ENCODE results near the gene CPLANE2.
"Not testable (repeated sequence)": the region's sequence is repeated elsewhere in the genome, so short reads cannot be mapped to it uniquely, and the experiment has no call there.

CPLANE2 gene

GRCh38 chr1:16229976-16230740, 6.8 kb downstream of the CPLANE2 start:
- no peak for DNase-seq (ENCODE audit: low read depth in 3 of 3)

- no peak for DNase-seq (ENCODE audit: low read depth in 3 of 3)
Measured at GRCh38 chr1:16226490-16227179, 10.3 kb downstream of the CPLANE2 start.

GRCh38 chr1:16226129-16226489, 10.9 kb downstream of the CPLANE2 start:
- no peak for DNase-seq (ENCODE audit: low read depth in 3 of 3)

GRCh38 chr1:16224472-16224871, 12.5 kb downstream of the CPLANE2 start:
- no peak for DNase-seq (ENCODE audit: low read depth in 3 of 3)

- not testable (repeated sequence) for DNase-seq (ENCODE audit: low read depth in 3 of 3)
Measured at GRCh38 chr1:16222716-16223115, 14.3 kb downstream of the CPLANE2 start.

GRCh38 chr1:16221499-16221898, 15.5 kb downstream of the CPLANE2 start:
- DNase-seq (ENCODE audit: low read depth in 3 of 3) = no peak

- no peak for DNase-seq (ENCODE audit: low read depth in 3 of 3)
Measured at GRCh38 chr1:16219968-16220500, 16.9 kb downstream of the CPLANE2 start.

GRCh38 chr1:16218674-16219071, 18.3 kb downstream of the CPLANE2 start:
- DNase-seq (ENCODE audit: low read depth in 3 of 3) = no peak

- DNase-seq (ENCODE audit: low read depth in 3 of 3) = no peak
Measured at GRCh38 chr1:16218014-16218673, 18.8 kb downstream of the CPLANE2 start.

- peak; percentile 85 to 90 (median 90) for DNase-seq (ENCODE audit: low read depth in 3 of 3)
Measured at GRCh38 chr1:16217061-16217785, 19.8 kb downstream of the CPLANE2 start.

GRCh38 chr1:16215882-16216753, 20.9 kb downstream of the CPLANE2 start:
- DNase-seq (ENCODE audit: low read depth in 3 of 3) = no peak

GRCh38 chr1:16215240-16215639, 21.7 kb downstream of the CPLANE2 start:
- not testable (repeated sequence) for DNase-seq (ENCODE audit: low read depth in 3 of 3)

GRCh38 chr1:16213544-16213943, 23.4 kb downstream of the CPLANE2 start:
- DNase-seq (ENCODE audit: low read depth in 3 of 3) = not testable (repeated sequence)

GRCh38 chr1:16213013-16213412, 24.0 kb downstream of the CPLANE2 start:
- no peak for DNase-seq (ENCODE audit: low read depth in 3 of 3)

GRCh38 chr1:16212251-16212961, 24.6 kb downstream of the CPLANE2 start, which contains the start of gene ARHGEF19:
Gene ARHGEF19 (minus strand): TSS chr1:16212652. CDS start chr1:16209054, 3,598 bp downstream.
- DNase-seq (ENCODE audit: low read depth in 3 of 3) = no peak

- DNase-seq (ENCODE audit: low read depth in 3 of 3) = no peak
Measured at GRCh38 chr1:16211824-16212223, 25.2 kb downstream of the CPLANE2 start.

GRCh38 chr1:16210581-16210980, 26.4 kb downstream of the CPLANE2 start:
- no peak for DNase-seq (ENCODE audit: low read depth in 3 of 3)

- no peak for DNase-seq (ENCODE audit: low read depth in 3 of 3)
Measured at GRCh38 chr1:16209847-16210407, 27.1 kb downstream of the CPLANE2 start.

GRCh38 chr1:16209132-16209846, 27.7 kb downstream of the CPLANE2 start:
- no peak for DNase-seq (ENCODE audit: low read depth in 3 of 3)

Data from stimulated activated CD4-positive, alpha-beta T cell treated with anti-CD3 and anti-CD28 coated beads, TNF-alpha, amount 100 ng/mL, for 4 hours (primary cell).